Measurements from ENCODE around the gene LAMA4. TPM values are rescaled to one million over a fixed set of nuclear protein-coding genes. Genes with fewer than 3 reads are reported as not detected.

LAMA4 gene
- total RNA-seq, 1 experiment from 2014 or later, result 9.4 TPM

- ATAC-seq, result no peak
- no peak overlapping the region for H3K27ac ChIP-seq (ENCODE audit: low read length)
- no TSS peak for BruUV-seq (replicated peaks)
- no peaks in the 10 kb centered on the region for H3K36me3 ChIP-seq (ENCODE audit: low read depth, low read length)
- ChIA-PET POLR2A (ENCODE audit: unreplicated experiment) (no interaction called here), CTCF (no interaction called here)
- no peaks in the 10 kb centered on the region for H3K9me3 ChIP-seq (ENCODE audit: low read length)
- no peak overlapping the region for H3K9ac ChIP-seq (ENCODE audit: low read length)
- DNase-seq, result no peak
- H3K4me2 ChIP-seq (ENCODE audit: low read length), result no peak overlapping the region
- no peaks in the 10 kb centered on the region for H3K9me2 ChIP-seq (replicated peaks; ENCODE audit: low read length)
- intact Hi-C loops (cut with micrococcal nuclease), result no loop called here
- no peak overlapping the region for H2AFZ ChIP-seq (ENCODE audit: low read length)
- no peaks in the 10 kb centered on the region for H3F3A ChIP-seq (ENCODE audit: low read length, unreplicated experiment)
- H3K79me2 ChIP-seq (ENCODE audit: low read length), result no peaks in the 10 kb centered on the region
- TF ChIP-seq EZH2 (IDR thresholded peaks at IDR 0.05; ENCODE audit: low read length, unreplicated experiment), result no peak
- TF ChIP-seq EZH2phosphoT487 (IDR thresholded peaks at IDR 0.05; ENCODE audit: borderline replicate concordance, low read length), result no peak
- no peak for TF ChIP-seq CTCF (conservative IDR thresholded peaks at IDR 0.05; ENCODE audit: low read depth, low read length)
- H3K4me1 ChIP-seq (ENCODE audit: insufficient read depth, low read length), result peaks cover 23% of the 10 kb centered on the region
- no peaks in the 10 kb centered on the region for H3K27me3 ChIP-seq (ENCODE audit: low read length)
- H3K4me3 ChIP-seq (ENCODE audit: low read length), result no peak overlapping the region
- no peaks in the 10 kb centered on the region for H4K20me1 ChIP-seq (ENCODE audit: low read length)
Observed at GRCh38 chr6:112284603-112285002, 30.2 kb upstream of the LAMA4 start.

- H3K36me3 ChIP-seq (ENCODE audit: low read depth, low read length), result no peaks in the 10 kb centered on the region
- no peaks in the 10 kb centered on the region for H3K27me3 ChIP-seq (ENCODE audit: low read length)
- no peaks in the 10 kb centered on the region for H3K9me2 ChIP-seq (replicated peaks; ENCODE audit: low read length)
- DNase-seq (peak; percentile 76), ATAC-seq (0 out of 2 replicates have a peak, but pooled peaks have one; percentile 24)
- H3K79me2 ChIP-seq (ENCODE audit: low read length), result no peaks in the 10 kb centered on the region
- H3K4me2 ChIP-seq (ENCODE audit: low read length), result peak overlapping the region; percentile 33; the same call in 1 of the 2 replicates
- CTCF ChIA-PET, result no interaction called here
- H2AFZ ChIP-seq (ENCODE audit: low read length), result no peak overlapping the region
- no peaks in the 10 kb centered on the region for H3F3A ChIP-seq (ENCODE audit: low read length, unreplicated experiment)
- H3K9me3 ChIP-seq (ENCODE audit: low read length), result no peaks in the 10 kb centered on the region
- no peak overlapping the region for H3K4me3 ChIP-seq (ENCODE audit: low read length)
- intact Hi-C loops (cut with micrococcal nuclease), result no loop called here
- no TSS peak for BruUV-seq (replicated peaks)
- no peak overlapping the region; the same call in 1 of the 2 replicates for H3K9ac ChIP-seq (ENCODE audit: low read length)
- no peaks in the 10 kb centered on the region for H4K20me1 ChIP-seq (ENCODE audit: low read length)
- TF ChIP-seq EZH2 (IDR thresholded peaks at IDR 0.05; ENCODE audit: low read length, unreplicated experiment) (no peak), EZH2phosphoT487 (IDR thresholded peaks at IDR 0.05; ENCODE audit: borderline replicate concordance, low read length) (no peak), CTCF (conservative IDR thresholded peaks at IDR 0.05; ENCODE audit: low read depth, low read length) (no peak)
- peak overlapping the region; percentile 55 for H3K27ac ChIP-seq (ENCODE audit: low read length)
- H3K4me1 ChIP-seq (ENCODE audit: insufficient read depth, low read length), result peaks cover 23% of the 10 kb centered on the region
- POLR2A ChIA-PET (ENCODE audit: unreplicated experiment), result no interaction called here
Observed at GRCh38 chr6:112283621-112284020, 29.3 kb upstream of the LAMA4 start.

- H2AFZ ChIP-seq (ENCODE audit: low read length), result peak overlapping the region; percentile 24; the same call in 1 of the 2 replicates
- no peak overlapping the region for H3K9ac ChIP-seq (ENCODE audit: low read length)
- peak overlapping the region; percentile 17; the same call in 1 of the 2 replicates for H3K4me2 ChIP-seq (ENCODE audit: low read length)
Observed at GRCh38 chr6:112281821-112282615, 27.7 kb upstream of the LAMA4 start.

More at GRCh38 chr6:112281821-112282615, 27.7 kb upstream of the LAMA4 start:
- BruUV-seq (replicated peaks), result no TSS peak
- Histone ChIP-seq H3K4me1 (ENCODE audit: insufficient read depth, low read length) (peaks cover 23% of the 10 kb centered on the region), H3K9me2 (replicated peaks; ENCODE audit: low read length) (no peaks in the 10 kb centered on the region), H4K20me1 (ENCODE audit: low read length) (no peaks in the 10 kb centered on the region), H3K27me3 (ENCODE audit: low read length) (no peaks in the 10 kb centered on the region), H3K36me3 (ENCODE audit: low read depth, low read length) (no peaks in the 10 kb centered on the region), H3K79me2 (ENCODE audit: low read length) (no peaks in the 10 kb centered on the region), H3K9me3 (ENCODE audit: low read length) (no peaks in the 10 kb centered on the region), H3K4me3 (ENCODE audit: low read length) (no peak overlapping the region), H3K27ac (ENCODE audit: low read length) (no peak overlapping the region), H3F3A (ENCODE audit: low read length, unreplicated experiment) (no peaks in the 10 kb centered on the region)
- intact Hi-C loops (cut with micrococcal nuclease), result no loop called here
- TF ChIP-seq CTCF (conservative IDR thresholded peaks at IDR 0.05; ENCODE audit: low read depth, low read length), result peak; percentile 49; the same call in 1 of the 2 replicates
- no peak for TF ChIP-seq EZH2phosphoT487 (IDR thresholded peaks at IDR 0.05; ENCODE audit: borderline replicate concordance, low read length)
- ChIA-PET POLR2A (ENCODE audit: unreplicated experiment) (no interaction called here), CTCF (interaction anchor here (1.8 kb wide), 1 partner anchor 102 kb away, joined by 7 read pairs; no protein-coding TSS in a partner anchor)
- ATAC-seq (peak; percentile 84), DNase-seq (peak; percentile 69)
